ENCODE data around the gene CYB5A. TPM values are rescaled to one million over a fixed set of nuclear protein-coding genes. Genes with fewer than 3 reads are reported as not detected.
A peak's percentile ranks its signal among the peaks of the same experiment; 100 is the strongest.

Gene CYB5A
- total RNA-seq, 1 donor from 2014 or later = 28.3 TPM

- H3K36me3 Mint-ChIP-seq (ENCODE audit: unreplicated experiment) = peaks cover 3% of the 10 kb centered on the region
- H3K9me3 Mint-ChIP-seq (ENCODE audit: unreplicated experiment) = peaks cover 5% of the 10 kb centered on the region
- no peak overlapping the region for H3K27ac Mint-ChIP-seq (ENCODE audit: unreplicated experiment)
These were observed 830 bp downstream of the CYB5A start for GRCh38 chr18:74290794-74291471.

GRCh38 chr18:74290021-74290420 is 1.7 kb downstream of the CYB5A start:
- no peak for DNase-seq
- no peak for TF ChIP-seq CTCF (IDR thresholded peaks at IDR 0.05; ENCODE audit: partially characterized antibody, unreplicated experiment)
- no peak overlapping the region for H3K4me3 Mint-ChIP-seq (ENCODE audit: unreplicated experiment)
- H3K27me3 Mint-ChIP-seq (ENCODE audit: unreplicated experiment) = peaks cover 3% of the 10 kb centered on the region
- H3K36me3 Mint-ChIP-seq (ENCODE audit: unreplicated experiment) = peaks cover 3% of the 10 kb centered on the region
- H3K9me3 Mint-ChIP-seq (ENCODE audit: unreplicated experiment) = peaks cover 5% of the 10 kb centered on the region
- no peaks in the 10 kb centered on the region for H3K4me1 Mint-ChIP-seq (ENCODE audit: low read depth, unreplicated experiment)
- H3K27ac Mint-ChIP-seq (ENCODE audit: unreplicated experiment) = no peak overlapping the region

More at GRCh38 chr18:74290794-74291471, 830 bp downstream of the CYB5A start:
- peak overlapping the region; percentile 97 for H3K4me3 Mint-ChIP-seq (ENCODE audit: unreplicated experiment)
- peaks cover 3% of the 10 kb centered on the region for H3K27me3 Mint-ChIP-seq (ENCODE audit: unreplicated experiment)
- DNase-seq = no peak
- H3K4me1 Mint-ChIP-seq (ENCODE audit: low read depth, unreplicated experiment) = no peaks in the 10 kb centered on the region
- no peak for TF ChIP-seq CTCF (IDR thresholded peaks at IDR 0.05; ENCODE audit: partially characterized antibody, unreplicated experiment)

GRCh38 chr18:74289137-74289536 is 2.6 kb downstream of the CYB5A start:
- H3K36me3 Mint-ChIP-seq (ENCODE audit: unreplicated experiment) = peaks cover 3% of the 10 kb centered on the region
- H3K9me3 Mint-ChIP-seq (ENCODE audit: unreplicated experiment) = peaks cover 5% of the 10 kb centered on the region
- peaks cover 7% of the 10 kb centered on the region for H3K27me3 Mint-ChIP-seq (ENCODE audit: unreplicated experiment)
- no peak overlapping the region for H3K27ac Mint-ChIP-seq (ENCODE audit: unreplicated experiment)
- H3K4me3 Mint-ChIP-seq (ENCODE audit: unreplicated experiment) = no peak overlapping the region
- H3K4me1 Mint-ChIP-seq (ENCODE audit: low read depth, unreplicated experiment) = peaks cover 4% of the 10 kb centered on the region
- no peak for DNase-seq
- no peak for TF ChIP-seq CTCF (IDR thresholded peaks at IDR 0.05; ENCODE audit: partially characterized antibody, unreplicated experiment)

GRCh38 chr18:74288730-74289129 is 3.0 kb downstream of the CYB5A start:
- Mint-ChIP-seq H3K27me3 (ENCODE audit: unreplicated experiment) (peaks cover 7% of the 10 kb centered on the region), H3K27ac (ENCODE audit: unreplicated experiment) (no peak overlapping the region), H3K9me3 (ENCODE audit: unreplicated experiment) (peaks cover 5% of the 10 kb centered on the region), H3K4me1 (ENCODE audit: low read depth, unreplicated experiment) (peaks cover 4% of the 10 kb centered on the region), H3K4me3 (ENCODE audit: unreplicated experiment) (no peak overlapping the region), H3K36me3 (ENCODE audit: unreplicated experiment) (peaks cover 3% of the 10 kb centered on the region)
- DNase-seq = no peak
- no peak for TF ChIP-seq CTCF (IDR thresholded peaks at IDR 0.05; ENCODE audit: partially characterized antibody, unreplicated experiment)

- Mint-ChIP-seq H3K27me3 (ENCODE audit: unreplicated experiment) (peaks cover 7% of the 10 kb centered on the region), H3K4me3 (ENCODE audit: unreplicated experiment) (no peak overlapping the region), H3K27ac (ENCODE audit: unreplicated experiment) (no peak overlapping the region), H3K9me3 (ENCODE audit: unreplicated experiment) (peaks cover 5% of the 10 kb centered on the region), H3K36me3 (ENCODE audit: unreplicated experiment) (no peaks in the 10 kb centered on the region), H3K4me1 (ENCODE audit: low read depth, unreplicated experiment) (peaks cover 7% of the 10 kb centered on the region)
- TF ChIP-seq CTCF (IDR thresholded peaks at IDR 0.05; ENCODE audit: partially characterized antibody, unreplicated experiment) = no peak
- no peak for DNase-seq
These were observed 3.7 kb downstream of the CYB5A start for GRCh38 chr18:74288041-74288440.
